Anterior cingulate cortex (tissue), 58 donors: ENCODE data around the gene KNSTRN.

Experiments
- DNase-seq, 58 donors: peaks; one replicate each; lab custom pipeline; 2025; lab: John Stamatoyannopoulos, UW

The KNSTRN gene

DNA sequence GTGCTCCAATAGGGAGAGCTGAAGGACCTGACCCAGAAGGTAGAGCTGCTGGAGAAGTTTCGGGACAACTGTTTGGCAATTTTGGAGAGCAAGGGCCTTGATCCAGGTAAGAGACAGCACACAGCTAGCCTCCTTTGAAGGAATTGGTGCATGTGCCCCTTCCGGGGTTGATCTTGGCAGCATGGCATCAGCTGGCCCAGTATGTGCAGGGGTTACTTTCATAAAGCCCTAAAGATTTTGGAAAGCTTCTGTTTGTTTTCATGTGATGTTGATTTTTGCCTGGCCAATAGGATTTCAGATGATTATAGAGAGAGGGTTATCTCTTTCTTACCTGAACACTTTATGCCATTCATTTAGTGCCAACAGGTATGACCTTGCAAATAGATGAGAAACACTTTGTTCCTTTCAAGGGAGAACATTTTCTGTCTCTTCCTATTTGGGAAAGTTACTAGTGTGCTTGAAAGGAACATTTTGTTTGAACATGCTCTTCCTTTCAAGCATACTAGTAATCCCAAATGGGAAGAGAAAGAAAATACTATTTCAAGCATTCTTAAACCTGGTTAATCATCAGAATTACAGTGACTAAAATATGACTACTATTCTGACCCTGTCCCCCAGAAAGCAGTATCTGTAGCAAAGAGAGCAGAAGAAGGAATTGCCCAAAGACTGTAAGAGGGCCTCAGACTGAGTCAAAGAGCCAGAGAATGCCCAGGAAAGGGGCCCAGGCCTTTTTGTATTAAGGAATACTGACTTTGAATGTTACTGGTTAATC is 7.5 kb downstream of the KNSTRN start:
- no peak for DNase-seq

DNA sequence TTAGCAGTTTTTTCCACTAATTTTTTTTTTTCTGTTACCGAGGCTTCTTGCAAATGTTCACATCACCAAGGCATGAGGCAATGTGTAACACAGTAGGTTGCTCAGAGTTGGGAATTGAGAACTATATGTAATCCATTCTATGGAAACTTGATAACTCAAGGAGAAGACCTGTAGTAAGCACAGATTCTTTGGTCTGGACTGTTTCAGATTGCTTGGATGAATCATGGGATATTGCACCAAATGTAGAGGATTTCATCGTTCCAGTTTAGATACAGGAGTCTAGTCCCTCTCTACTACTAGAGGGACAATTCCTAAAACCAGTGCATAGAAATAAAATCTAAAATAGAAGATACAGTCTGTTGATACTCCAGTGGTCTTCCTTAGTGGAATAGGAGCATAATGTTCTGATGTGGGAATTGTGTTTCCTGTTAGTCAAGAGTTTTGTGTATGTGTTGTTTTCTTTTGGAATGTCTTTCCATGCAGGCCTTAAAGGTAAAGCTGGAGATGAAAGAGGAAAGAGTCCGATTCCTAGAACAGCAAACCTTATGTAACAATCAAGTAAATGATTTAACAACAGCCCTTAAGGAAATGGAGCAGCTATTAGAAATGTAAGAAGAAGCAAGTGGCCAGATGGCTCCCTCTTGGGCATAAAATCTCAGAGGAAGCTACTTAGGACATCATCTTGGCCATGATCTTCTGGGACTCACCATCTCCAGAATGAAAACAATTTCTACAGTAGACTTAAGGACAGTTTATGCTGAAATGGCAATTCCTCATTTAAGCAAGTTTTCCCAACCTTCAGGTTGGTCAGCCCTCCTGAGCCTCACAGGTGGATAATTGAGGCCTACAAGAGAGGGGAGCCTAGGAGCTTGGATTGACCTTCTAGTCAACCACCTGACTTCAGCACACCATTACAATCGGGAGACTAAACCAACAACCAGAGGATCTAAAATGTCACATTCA is 10.7 kb downstream of the KNSTRN start:
- DNase-seq, result no peak

DNA sequence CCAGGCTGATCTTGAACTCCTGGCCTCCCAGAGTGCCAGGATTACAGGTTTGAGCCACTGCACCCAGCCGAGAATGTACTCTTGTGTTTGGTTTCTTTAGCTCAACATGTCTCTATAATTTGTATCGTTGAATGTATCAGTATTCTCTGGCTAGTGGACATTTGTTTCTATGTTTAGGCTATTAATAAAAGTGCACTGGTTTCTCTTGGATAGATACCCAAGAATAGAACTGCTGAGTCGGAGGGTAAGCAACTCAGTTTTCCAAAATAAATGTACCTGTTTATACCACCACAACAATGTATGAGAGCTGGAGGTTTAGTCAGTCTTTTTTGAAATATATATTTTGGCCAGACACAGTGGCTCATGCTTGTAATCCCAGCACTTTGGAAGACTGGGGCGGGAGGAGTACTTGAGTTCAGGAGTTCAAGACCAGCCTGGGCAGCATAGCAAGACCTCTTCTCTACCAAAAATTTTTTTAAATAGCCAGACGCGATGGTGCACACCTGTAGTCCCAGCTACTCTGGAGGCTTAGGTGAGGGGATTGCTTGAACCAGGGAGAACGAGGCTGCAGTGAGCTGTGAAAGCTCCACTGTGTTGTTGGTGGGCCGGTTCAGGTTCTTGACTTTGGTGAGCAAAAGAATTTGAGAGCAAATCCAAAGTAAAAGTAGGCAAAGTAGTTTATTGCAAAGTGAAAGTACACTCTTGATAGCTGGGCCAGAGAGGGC is 15.3 kb downstream of the KNSTRN start:
- DNase-seq, result no peak

- peak in 16 of 58 donors; percentile 5 to 40 (median 18) for DNase-seq
These were observed 15.9 kb downstream of the KNSTRN start for GRCh38 chr15:40398413-40398873.

DNA sequence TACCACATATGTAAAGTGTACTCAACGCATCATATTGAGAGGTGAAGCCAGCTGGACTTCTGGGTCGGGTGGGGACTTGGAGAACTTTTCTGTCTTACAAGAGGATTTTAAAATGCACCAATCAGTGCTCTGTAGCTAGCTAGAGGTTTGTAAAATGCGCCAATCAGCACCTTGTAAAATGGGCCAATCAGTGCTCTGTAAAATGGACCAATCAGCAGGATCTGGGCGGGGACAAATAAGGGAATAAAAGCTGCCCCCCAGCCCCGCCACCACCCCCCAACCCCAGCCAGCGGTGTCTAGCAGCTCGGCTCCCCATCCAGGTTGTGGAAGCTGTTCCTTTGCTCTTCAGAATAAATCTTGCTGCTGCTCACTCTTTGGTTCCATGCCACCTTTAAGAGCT is 16.8 kb downstream of the KNSTRN start:
- DNase-seq, result no peak

DNA sequence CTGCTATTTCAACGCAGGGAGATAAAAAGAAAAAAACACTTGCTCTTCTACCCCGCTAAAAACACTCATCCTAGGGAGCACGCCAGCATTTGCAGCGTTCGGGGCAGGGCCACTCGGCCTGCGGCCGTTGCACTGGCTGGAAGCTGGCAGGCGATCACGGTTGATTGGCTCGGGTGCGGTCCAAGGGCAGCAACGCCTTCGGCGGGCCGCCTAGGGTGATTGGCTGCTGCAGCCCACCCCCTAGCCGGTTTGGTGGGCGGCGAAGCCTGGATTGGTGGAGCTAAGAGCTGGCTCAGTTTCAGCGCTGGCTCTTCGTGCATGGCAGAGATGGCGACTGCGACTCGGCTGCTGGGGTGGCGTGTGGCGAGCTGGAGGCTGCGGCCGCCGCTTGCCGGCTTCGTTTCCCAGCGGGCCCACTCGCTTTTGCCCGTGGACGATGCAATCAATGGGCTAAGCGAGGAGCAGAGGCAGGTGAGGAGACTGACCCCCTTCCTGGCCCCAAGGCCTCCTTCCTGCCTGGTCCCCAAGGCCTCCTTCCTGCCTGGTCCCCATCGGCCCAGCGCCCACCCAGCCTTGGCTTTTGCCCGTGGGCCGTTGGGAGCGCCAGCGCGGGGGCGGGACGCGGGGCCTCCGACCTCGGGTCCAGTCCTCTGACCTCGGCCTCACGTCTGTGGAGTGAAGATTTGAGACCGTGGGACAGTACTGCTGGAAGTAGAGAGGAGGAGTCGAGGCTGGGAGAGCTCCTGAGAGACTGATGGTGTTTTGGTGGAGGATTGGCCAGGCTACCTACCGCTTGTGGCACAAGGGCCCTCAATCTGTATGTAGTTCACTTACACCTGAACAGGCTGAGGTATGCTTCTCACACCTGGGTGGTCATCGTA is 23.2 kb downstream of the KNSTRN start, which contains the start of gene IVD:
TSS of gene IVD (plus strand) at position 295 of the 881 bp plus-strand sequence. CDS start at position 328, 33 bp downstream.
- peak; percentile 73 to 99 (median 96) for DNase-seq

- DNase-seq, result peak in 1 of 58 donors; percentile 4
These were observed 24.9 kb downstream of the KNSTRN start for GRCh38 chr15:40407330-40407990.

- DNase-seq, result no peak
These were observed 26.8 kb downstream of the KNSTRN start for GRCh38 chr15:40409366-40409765.

- DNase-seq, result no peak
These were observed 28.0 kb downstream of the KNSTRN start for GRCh38 chr15:40410476-40410875.

DNA sequence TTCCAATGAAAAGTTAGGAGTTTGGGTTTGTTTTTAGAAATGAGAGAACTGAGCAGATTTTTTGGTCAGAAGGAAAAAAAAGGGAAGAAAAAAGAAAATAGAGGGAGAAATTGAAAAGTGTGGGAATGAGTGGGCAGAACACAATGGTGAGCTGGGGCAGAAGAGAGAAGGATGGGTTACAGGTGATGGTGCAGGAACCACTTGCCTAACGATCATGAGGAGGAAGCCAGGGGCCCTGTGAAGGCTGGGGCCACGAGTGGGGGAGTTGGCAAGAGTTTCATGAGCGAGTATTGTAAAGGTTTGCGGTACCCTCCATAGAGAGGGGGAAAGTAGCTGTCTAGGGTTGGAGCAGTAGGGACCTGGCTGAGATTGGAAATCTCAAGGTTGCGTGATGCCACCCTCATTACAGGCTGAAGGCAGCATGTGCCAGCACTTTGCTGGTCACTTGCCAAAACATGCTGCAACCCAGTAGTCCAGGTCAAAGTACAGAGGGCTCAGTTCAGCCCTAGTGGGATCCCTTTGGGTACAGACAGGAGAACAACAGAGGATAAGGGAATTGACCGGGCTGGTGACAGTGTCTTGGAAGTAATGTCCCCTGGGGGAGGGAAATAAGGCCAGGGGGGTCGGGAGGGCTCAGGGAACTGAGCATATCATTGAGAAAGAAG is 29.7 kb downstream of the KNSTRN start:
- DNase-seq, result no peak

GRCh38 chr15:40413036-40413435 is 30.5 kb downstream of the KNSTRN start:
- no peak for DNase-seq

DNA sequence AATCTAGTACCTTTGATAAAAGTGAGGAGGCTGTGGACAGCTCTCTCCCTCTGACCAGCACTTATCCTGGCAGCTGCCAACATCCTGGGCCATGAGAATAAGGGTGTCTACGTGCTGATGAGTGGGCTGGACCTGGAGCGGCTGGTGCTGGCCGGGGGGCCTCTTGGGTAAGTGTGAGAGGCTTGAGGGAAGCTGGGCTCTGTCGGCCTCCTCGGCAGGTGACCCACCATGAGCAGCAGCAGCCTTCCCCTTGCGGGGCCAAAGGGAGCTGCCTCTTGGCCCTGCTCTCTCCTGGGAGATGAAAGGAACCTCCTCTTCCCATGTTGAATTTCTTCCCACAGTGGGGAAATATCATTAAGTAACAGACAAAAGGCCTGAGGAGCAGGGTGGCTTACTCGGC is 32.3 kb downstream of the KNSTRN start:
- no peak for DNase-seq

DNA sequence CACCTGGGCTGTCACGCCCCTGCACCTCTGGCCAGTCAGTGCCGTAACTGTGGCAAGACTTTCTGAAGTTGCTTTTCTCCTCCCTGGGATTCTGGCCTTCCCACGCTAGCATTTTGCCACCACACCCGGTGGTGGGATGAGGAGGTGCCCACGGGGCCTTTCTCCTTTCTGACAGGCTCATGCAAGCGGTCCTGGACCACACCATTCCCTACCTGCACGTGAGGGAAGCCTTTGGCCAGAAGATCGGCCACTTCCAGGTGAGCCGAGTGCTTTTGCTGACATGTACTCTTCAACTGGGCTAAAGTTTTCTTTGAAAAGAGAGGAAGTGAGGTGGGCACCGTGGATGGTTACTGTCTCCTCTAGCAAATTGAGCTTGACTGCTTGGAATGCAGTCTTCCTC is 32.7 kb downstream of the KNSTRN start:
- no peak for DNase-seq

DNA sequence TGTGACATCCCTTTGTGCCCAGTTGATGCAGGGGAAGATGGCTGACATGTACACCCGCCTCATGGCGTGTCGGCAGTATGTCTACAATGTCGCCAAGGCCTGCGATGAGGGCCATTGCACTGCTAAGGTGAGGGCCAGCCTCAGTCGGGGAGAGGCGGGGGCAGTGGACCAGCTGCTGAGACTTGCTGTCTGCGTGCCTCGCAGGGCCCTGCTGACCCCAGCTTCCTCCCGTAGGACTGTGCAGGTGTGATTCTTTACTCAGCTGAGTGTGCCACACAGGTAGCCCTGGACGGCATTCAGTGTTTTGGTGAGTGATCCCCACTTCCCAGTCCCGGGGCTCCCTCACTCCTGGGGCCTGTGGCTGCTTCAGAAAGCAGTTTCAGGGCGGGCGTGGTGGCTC is 33.5 kb downstream of the KNSTRN start:
- no peak for DNase-seq

- DNase-seq, result no peak
These were observed 35.6 kb downstream of the KNSTRN start for GRCh38 chr15:40418126-40418525.

DNA sequence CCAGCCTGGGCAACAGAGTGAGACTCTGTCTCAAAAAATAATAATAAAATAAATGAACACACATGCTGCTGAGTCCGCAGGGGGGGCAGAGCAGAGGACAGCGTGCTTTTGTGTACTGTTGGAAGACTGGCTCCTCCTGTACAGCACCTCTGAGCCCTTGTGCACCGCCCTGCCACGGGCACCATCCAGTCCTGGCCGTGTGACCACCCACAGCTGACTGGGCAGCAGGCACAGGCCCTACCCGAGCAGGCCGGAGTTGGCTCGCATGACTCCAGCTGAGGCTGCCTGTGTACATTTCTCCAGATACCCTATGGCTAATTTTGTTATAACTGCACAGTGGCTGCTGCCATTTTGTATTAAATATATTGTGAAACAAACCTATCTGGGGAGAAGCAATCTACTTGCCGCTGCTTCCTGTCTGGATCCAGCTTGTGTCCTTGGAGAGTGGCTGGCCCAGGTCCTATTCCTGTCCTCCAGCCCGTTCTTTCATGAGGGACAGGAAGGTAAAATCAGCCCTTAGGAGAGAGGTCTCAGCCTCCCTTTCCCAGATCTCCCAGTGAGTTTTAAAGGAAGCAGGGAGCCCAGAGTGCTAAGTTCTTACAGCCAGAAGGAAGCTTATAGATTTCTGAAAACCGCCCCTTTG is 37.7 kb downstream of the KNSTRN start:
- DNase-seq, result no peak

DNA sequence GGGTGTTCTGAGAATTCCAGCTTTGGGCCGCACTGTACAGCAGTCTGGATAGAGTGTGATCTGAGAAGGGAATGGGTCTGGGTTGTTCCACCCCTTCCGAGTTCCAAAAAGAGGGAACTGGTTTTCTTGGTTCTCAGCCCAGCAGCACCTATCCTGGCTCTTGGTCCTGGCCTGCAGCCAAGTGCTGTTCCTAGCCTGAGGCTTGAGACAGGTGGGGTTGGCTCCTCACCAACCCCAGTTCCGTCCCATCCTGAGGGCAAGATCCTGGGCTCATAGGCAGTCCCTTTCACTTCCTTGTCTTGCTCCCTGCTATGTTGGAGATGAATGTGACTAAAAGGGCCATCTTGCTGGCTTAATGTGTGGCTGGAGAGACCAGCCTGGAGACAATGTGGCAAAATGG is 38.3 kb downstream of the KNSTRN start:
- DNase-seq, result peak in 2 of 58 donors; percentile 7 to 27
